H1 (cell line): ENCODE results near the gene ST6GALNAC2. TPM values are rescaled to one million over a fixed set of nuclear protein-coding genes. Genes with fewer than 3 reads are reported as not detected.

Experiments used
- ASH2L ChIP-seq: fragments of 200-600, 300-600 bp; sonication (generic); IDR thresholded peaks from one replicate; pipeline ENCODE4 v1.7.1; 2017; ENCODE audit warnings: low read length
- EGR1 ChIP-seq: IDR thresholded peaks from 2 replicates; pipeline ENCODE4 v1.6.1; 2011; ENCODE audit warnings: low read depth, low read length, borderline replicate concordance
- FOSL1 ChIP-seq: IDR thresholded peaks from 2 replicates; pipeline ENCODE4 v1.6.1; 2011; ENCODE audit warnings: mild to moderate bottlenecking, low read depth, low read length, moderate library complexity; ENCODE audit not compliant: insufficient read depth
- GABPA ChIP-seq: IDR thresholded peaks from 2 replicates; pipeline ENCODE4 v1.6.1; 2011; ENCODE audit warnings: mild to moderate bottlenecking, low read length, moderate library complexity, borderline replicate concordance; ENCODE audit not compliant: insufficient read depth
- HDAC2 ChIP-seq, 2 experiments: fragments of 300-600 bp in 1 of 2; sonication (generic) in 1 of 2; IDR thresholded peaks; 2 replicates each; pipeline ENCODE4 v1.6.1; 2011 to 2012; ENCODE audit warnings: low read depth in 2 of 2, low read length in 2 of 2, mild to moderate bottlenecking in 2 of 2, moderate library complexity in 2 of 2, borderline replicate concordance in 1 of 2, inconsistent platforms in 1 of 2
- KDM4A ChIP-seq: IDR thresholded peaks from one replicate; pipeline ENCODE4 v1.7.1; 2012; ENCODE audit warnings: low read depth, mild to moderate bottlenecking, moderate library complexity, low read length, inconsistent platforms; ENCODE audit not compliant: severe bottlenecking
- SUZ12 ChIP-seq: fragments of 200-600 bp; sonication (generic); IDR thresholded peaks from 2 replicates; pipeline ENCODE4 v1.6.1; 2012; ENCODE audit warnings: mild to moderate bottlenecking, inconsistent platforms, low read length, moderate library complexity, mixed read lengths
- polyA plus RNA-seq, 7 experiments: library from polyadenylated mRNA; depleted of rRNA in 3 of 7; stranded (reverse) in 5 of 7; unstranded in 2 of 7; fragments of >200 nt in 5 of 7; fragments of 200-250 nt in 2 of 7; gene quantifications; 1 replicate in 5 of 7; 2 replicates in 1 of 7; 4 replicates in 1 of 7; pipeline versions ENCODE4 v1.2.1 to v1.2.3, GENCODE V29; 2011 to 2013; ENCODE audit warnings: missing spikeins in 2 of 7, mixed read lengths in 2 of 7
- total RNA-seq: library from RNA; stranded (reverse); fragmentation: NEBNext Ultra II Directional; extraction: Animal tissue kit (Norgen Biotek cat#: 25700); gene quantifications from 2 replicates; pipeline ENCODE4 v1.2.1, GENCODE V29; 2021

ST6GALNAC2 gene
- total and polyA plus RNA-seq, 2 of the 8 experiments (the other 6 are each of a cell fraction or from before 2014, with no cell fraction given) = 0.09 TPM; not detected in 1

- TF ChIP-seq HDAC2 (IDR thresholded peaks at IDR 0.05; ENCODE audit: borderline replicate concordance in 1 of 2, low read depth in 2 of 2, low read length in 2 of 2) = no peak
- no peak for TF ChIP-seq ASH2L
- no peak for TF ChIP-seq KDM4A
- TF ChIP-seq SUZ12 = no peak
- no peak for TF ChIP-seq GABPA
- no peak for TF ChIP-seq EGR1
- TF ChIP-seq FOSL1 = no peak
These were observed 60.8 kb downstream of the ST6GALNAC2 start (continued) for GRCh38 chr17:76524598-76525512.
